ENCODE results near the gene KCNS1. TPM values are rescaled to one million over a fixed set of nuclear protein-coding genes. Genes with fewer than 3 reads are reported as not detected.

Gene KCNS1, protein sequence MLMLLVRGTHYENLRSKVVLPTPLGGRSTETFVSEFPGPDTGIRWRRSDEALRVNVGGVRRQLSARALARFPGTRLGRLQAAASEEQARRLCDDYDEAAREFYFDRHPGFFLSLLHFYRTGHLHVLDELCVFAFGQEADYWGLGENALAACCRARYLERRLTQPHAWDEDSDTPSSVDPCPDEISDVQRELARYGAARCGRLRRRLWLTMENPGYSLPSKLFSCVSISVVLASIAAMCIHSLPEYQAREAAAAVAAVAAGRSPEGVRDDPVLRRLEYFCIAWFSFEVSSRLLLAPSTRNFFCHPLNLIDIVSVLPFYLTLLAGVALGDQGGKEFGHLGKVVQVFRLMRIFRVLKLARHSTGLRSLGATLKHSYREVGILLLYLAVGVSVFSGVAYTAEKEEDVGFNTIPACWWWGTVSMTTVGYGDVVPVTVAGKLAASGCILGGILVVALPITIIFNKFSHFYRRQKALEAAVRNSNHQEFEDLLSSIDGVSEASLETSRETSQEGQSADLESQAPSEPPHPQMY
- not detected in 5 replicates for total RNA-seq (2022; extraction: Qiagen RNA extraction)

DNA sequence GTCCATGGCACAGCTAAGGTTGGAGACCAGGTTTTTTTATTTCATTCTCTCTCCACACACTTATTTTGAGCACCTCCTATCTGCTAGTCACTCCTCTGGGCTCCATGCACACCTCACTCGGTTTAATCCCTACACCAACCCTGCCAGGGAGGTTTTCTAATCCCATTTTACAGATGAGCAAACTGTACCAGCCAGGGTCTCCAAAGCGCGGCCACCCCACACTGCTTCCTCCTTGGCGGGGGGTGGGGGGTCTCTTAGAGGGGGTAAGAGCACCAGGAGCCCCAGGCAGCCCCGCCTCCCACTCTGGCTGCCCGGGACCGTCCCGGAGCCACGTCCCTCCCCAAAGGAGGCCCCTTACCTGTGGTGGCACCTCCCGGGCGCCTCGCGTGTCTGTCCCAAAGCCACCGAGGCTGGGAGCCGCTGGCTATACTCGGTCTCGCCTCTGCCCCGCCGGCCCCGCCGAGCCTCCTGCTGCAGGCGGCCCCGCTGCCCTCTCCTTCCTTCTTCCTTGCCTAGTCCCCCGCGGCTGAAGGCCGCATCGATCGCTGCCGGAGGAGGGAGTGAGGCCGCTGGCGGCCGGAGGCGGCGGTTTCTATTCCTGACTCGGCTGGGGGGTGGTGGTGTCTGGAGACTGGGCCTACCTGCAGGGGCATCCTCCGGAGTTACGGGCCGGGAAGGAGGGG lies at the start of gene KCNS1:
KCNS1 (minus strand) TSS at position 565 of the 683 bp plus-strand sequence. CDS start 1,891 bp downstream, outside the sequence.

DNA sequence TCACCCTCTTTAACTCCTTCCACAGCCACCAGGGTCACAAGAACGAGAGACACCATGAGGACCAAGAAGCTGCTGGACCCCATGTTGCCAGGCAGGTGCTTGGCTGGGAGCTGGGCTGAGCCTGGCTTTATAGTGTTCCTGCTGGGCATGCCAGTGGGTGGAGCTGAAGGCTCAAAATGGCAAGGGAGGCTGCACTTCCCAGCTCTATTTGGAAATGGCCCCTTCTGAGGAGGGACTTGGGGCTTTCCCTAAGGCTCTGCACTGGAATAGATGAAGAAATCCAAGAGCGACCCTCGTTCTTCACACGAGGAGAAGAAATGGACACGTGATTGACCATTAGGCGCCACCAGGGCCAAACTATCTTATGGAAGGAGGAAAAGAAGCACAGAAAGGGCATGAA lies 23.4 kb upstream of the KCNS1 start, which contains the start of gene WFDC12:
WFDC12 (minus strand) TSS at position 101 of the 400 bp plus-strand sequence; CDS start at position 83, 18 bp downstream.

DNA sequence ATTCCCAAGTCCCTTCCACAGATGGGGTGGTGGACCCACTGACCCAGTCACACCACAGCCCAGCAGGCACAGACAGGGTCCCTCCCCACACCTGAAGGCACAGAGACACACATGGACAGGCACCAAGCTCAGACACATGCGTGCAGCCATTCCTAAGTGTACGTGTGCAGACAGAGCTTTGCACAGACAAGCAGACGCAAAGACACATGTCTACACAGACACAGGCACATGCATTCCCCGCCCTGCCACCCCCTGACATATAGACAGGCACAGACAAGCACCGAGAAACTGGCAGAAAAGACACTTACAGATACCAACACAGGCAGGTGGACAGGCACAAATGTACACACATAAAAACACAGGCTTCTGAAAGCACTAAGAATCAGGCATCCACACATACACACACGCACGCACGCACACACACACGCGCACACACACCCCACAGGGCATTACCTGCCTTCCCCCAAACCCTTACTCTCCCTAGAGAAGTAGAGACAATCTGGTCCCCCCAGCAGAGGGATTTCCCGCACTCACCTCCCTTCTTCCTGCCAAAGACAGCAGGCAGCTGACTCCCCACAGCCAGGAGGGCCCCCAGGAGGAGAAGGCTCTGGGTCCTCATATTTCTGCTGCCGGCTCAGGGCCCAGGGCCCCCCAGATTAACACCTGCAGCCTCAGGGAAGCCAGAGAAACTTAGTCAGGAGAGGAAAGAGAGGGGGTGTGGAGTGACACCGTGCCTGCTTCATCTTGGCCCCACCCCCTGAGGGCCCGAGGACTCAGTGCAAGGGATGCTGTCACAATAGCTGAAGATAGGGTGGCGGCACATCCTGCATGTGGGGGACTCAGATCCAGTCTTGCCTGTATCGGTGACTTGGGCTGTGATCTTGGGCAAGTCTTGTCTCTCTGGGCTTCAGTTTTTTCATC lies 13.8 kb upstream of the KCNS1 start, which contains the start of gene WFDC5:
WFDC5 (minus strand) TSS at position 710 of the 921 bp plus-strand sequence; CDS start at position 619, 91 bp downstream.

Other genes with a start within 250 kb of the KCNS1 start
- 188 to 221 TPM (median 199 TPM) in 5 replicates for gene YWHAB, start 215.4 kb downstream of the KCNS1 start, total RNA-seq (2022; extraction: Qiagen RNA extraction)
- 12.6 to 16.8 TPM (median 15.4 TPM) in 5 replicates for gene PABPC1L, start 191.1 kb downstream of the KCNS1 start, total RNA-seq (2022; extraction: Qiagen RNA extraction)
- 38.2 to 44.5 TPM (median 42.0 TPM) in 5 replicates for gene TOMM34, start 140.7 kb downstream of the KCNS1 start, total RNA-seq (2022; extraction: Qiagen RNA extraction)
- 11.1 to 16.9 TPM (median 13.4 TPM) in 5 replicates for gene STK4, start 134.6 kb downstream of the KCNS1 start, total RNA-seq (2022; extraction: Qiagen RNA extraction)
- not detected in 5 replicates for gene WFDC5, start 14.0 kb upstream of the KCNS1 start, total RNA-seq (2022; extraction: Qiagen RNA extraction)
- not detected in 5 replicates for gene WFDC12, start 23.3 kb upstream of the KCNS1 start, total RNA-seq (2022; extraction: Qiagen RNA extraction)
- 2.3 to 5.0 TPM (median 2.9 TPM) in 5 replicates for gene PI3, start 73.8 kb upstream of the KCNS1 start, total RNA-seq (2022; extraction: Qiagen RNA extraction)
- not detected in 5 replicates for gene SEMG1, start 105.9 kb upstream of the KCNS1 start, total RNA-seq (2022; extraction: Qiagen RNA extraction)
- not detected in 5 replicates for gene SEMG2, start 120.2 kb upstream of the KCNS1 start, total RNA-seq (2022; extraction: Qiagen RNA extraction)
- gene SLPI, start 153.4 kb upstream of the KCNS1 start, total RNA-seq (2022; extraction: Qiagen RNA extraction) = 8.8 to 15.1 TPM (median 11.1 TPM) in 5 replicates
- gene RBPJL, start 205.7 kb upstream of the KCNS1 start, total RNA-seq (2022; extraction: Qiagen RNA extraction) = not detected in 5 replicates
- gene MATN4, start 207.2 kb upstream of the KCNS1 start, total RNA-seq (2022; extraction: Qiagen RNA extraction) = 0.06 to 0.16 TPM (median 0.08 TPM) in 5 replicates
- gene SDC4, start 247.3 kb upstream of the KCNS1 start, total RNA-seq (2022; extraction: Qiagen RNA extraction) = 98.7 to 125 TPM (median 105 TPM) in 5 replicates